GM12875 (cell line): ENCODE data around the gene GREB1L.

Experiments used
- H3K4me3 ChIP-seq: one replicate; pipeline ENCODE4 v1.5.1; 2011; ENCODE audit warnings: low read depth, low read length, control low read depth
- TF ChIP-seq, protein P1 (sequence below): IDR thresholded peaks from 2 replicates; pipeline ENCODE4 v1.5.1; 2011; ENCODE audit warnings: low read depth, mild to moderate bottlenecking, control low read depth, inconsistent platforms, low read length, moderate library complexity, borderline replicate concordance; ENCODE audit not compliant: insufficient read depth

Gene GREB1L

DNA sequence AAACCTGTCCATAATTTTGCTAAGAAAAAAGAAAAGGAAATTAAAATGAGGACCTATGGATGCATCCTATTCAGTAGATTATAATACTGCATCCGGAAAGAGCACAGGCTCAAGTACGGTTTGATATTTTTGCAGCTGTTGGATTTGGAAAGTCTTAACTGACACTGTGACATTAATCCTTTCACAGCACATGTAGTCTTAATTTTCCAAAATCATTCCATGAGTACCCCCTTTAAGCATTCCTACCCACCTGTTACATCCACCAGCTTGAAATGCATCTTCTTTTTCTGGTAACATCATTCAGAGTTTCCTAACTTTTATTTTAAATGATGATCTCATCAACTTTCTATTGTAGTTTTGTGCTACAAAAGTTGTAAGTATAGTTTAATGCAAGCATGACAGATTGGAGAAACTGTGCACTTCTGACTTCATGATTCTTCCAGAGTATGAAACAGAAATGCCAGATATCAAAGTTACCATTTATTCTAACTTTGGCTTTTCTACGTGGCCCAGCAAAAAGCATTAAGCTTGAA lies 244.9 kb downstream of the GREB1L start:
- TF ChIP-seq, protein P1, sequence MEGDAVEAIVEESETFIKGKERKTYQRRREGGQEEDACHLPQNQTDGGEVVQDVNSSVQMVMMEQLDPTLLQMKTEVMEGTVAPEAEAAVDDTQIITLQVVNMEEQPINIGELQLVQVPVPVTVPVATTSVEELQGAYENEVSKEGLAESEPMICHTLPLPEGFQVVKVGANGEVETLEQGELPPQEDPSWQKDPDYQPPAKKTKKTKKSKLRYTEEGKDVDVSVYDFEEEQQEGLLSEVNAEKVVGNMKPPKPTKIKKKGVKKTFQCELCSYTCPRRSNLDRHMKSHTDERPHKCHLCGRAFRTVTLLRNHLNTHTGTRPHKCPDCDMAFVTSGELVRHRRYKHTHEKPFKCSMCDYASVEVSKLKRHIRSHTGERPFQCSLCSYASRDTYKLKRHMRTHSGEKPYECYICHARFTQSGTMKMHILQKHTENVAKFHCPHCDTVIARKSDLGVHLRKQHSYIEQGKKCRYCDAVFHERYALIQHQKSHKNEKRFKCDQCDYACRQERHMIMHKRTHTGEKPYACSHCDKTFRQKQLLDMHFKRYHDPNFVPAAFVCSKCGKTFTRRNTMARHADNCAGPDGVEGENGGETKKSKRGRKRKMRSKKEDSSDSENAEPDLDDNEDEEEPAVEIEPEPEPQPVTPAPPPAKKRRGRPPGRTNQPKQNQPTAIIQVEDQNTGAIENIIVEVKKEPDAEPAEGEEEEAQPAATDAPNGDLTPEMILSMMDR = no peak

DNA sequence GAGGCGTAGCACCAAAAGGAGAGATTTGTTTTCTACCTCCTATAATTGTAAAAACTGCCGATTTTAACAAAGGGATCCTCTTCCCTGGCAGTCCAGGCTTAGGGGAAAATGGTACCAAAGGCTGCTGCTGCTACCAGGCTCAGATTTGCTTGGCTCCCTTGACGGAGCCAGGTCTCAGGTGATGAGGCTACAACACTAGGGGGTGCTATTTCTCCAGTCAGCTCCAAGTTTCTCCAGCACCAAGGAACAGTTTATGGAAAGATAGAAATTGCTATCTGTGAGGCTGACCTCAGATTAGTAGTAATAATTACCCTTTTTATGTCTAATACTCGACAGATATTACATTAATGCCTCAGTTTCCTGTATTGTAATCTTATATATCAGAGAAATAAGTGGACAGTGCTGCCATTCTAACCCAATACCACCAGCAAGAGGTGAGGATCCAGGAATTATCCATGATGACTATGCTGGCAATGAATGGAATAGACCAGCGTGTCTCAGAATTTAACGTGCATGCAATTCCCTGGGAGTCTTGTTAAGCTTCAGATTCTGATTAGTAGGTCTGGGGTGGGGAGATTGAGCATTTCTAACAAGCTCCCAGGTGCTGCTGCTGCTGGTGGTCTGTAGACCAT lies 247.2 kb downstream of the GREB1L start:
- TF ChIP-seq, protein P1 = peak; percentile 75

More for the DNA sequence above, 244.9 kb downstream of the GREB1L start:
- H3K4me3 ChIP-seq = no peak overlapping the region

DNA sequence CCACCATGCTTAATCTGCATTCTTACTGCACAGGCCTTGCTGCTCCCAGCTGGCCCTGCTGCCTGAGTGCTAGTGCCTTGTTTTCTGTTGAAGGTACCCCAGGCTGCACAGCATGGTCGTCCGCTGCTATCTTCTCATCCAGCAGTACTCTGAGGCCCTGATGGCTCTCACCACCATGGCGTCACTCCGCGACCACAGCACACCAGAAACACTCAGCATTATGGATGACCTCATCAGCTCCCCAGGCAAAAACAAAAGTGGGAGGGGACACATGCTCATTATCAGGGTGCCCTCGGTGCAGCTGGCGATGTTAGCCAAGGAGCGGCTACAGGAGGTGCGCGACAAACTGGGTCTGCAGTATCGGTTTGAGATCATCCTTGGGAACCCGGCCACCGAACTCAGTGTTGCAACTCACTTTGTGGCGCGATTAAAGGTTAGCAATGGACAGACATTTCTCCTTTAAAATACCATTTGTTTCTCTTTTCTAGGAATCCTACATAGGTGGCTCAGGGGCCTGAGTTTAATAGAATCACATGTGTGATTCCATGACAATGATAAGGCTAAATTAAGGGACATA lies 248.0 kb downstream of the GREB1L start:
- TF ChIP-seq, protein P1 = no peak
- H3K4me3 ChIP-seq = no peak overlapping the region

More for the DNA sequence above, 247.2 kb downstream of the GREB1L start:
- no peak overlapping the region for H3K4me3 ChIP-seq

DNA sequence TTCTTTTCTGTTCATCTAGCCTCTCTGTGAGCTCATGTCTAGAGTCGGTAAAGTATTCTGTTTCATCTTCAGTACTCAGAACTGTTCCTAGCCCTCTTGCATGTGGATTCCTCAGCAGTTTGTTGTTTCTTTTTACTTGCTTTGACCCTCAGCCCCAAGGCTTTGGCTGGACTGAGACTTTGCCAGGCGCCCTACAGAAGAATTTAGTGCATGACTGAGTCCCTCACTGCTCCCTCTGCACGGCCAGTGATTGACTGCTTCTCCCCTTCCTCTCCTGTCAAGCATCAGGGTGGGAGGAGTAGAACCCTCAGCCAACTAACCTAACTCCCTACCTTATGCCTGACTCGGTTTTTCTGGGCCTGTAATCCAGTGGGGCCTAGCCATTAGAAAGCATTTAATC lies 248.7 kb downstream of the GREB1L start:
- no peak overlapping the region for H3K4me3 ChIP-seq
- TF ChIP-seq, protein P1 = no peak

DNA sequence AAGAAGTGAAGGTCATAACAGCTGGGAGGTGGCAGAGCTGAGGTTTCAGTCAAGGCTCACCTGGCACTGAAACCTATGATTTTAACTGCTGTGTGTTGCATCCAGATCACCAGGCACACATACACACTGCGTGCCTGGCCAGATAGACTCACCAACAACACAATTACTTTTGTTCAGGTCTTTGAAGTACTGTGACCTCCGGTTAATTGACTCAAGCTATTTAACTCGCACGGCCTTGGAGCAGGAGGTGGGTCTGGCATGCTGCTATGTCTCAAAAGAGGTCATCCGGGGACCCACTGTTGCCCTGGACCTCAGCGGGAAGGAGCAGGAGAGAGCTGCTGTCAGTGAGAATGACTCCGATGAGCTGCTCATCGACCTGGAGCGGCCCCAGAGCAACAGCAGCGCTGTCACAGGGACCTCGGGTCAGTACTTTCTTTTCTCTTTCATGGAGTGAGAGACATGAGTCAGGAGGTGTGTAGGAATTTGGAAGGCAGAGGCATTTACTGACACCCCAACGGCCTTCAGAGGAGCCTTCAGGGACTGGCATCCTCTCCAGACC lies 254.3 kb downstream of the GREB1L start:
- H3K4me3 ChIP-seq = no peak overlapping the region
- TF ChIP-seq, protein P1 = no peak

DNA sequence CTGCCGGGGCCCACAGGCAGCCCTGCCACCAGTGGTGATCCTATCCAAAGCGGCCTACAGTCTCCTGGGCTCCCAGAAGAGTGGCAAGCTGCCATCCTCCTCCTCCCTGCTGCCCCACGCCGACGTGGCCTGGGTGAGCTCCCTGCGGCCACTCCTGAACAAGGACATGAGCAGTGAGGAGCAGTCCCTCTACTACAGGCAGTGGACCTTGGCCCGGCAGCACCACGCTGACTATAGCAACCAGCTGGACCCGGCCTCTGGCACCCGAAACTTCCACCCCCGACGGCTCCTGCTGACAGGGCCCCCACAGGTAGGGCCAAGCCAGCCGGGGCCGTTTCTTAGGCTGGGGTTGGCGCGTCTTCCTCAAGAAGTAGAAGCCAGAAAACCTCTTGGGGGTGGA lies 258.0 kb downstream of the GREB1L start:
- H3K4me3 ChIP-seq = no peak overlapping the region
- TF ChIP-seq, protein P1 = no peak
